SK-N-SH (cell line): ENCODE data around the gene SKIL.

ENCODE experiments used
- CTCF ChIP-seq: fragments of 200-600 bp; sonication (generic); IDR thresholded peaks from 2 replicates; pipeline ENCODE4 v1.6.1; 2017; ENCODE audit warnings: antibody characterized with exemption, mild to moderate bottlenecking, moderate library complexity
- EP300 ChIP-seq, 2 experiments: IDR thresholded peaks; 2 replicates each; pipeline versions ENCODE4 v1.4.0 to v1.6.1; 2012; ENCODE audit warnings: borderline replicate concordance in 1 of 2, low read depth in 1 of 2, low read length in 1 of 2
- EZH2phosphoT487 ChIP-seq: fragments of 200-600 bp; sonication (generic); IDR thresholded peaks from 2 replicates; pipeline ENCODE4 v1.6.1; 2017; ENCODE audit warnings: low read depth, mixed run types, mild to moderate bottlenecking, antibody characterized with exemption, moderate library complexity, borderline replicate concordance
- MAX ChIP-seq: IDR thresholded peaks from 2 replicates; pipeline ENCODE4 v1.4.0; 2012; ENCODE audit warnings: low read depth
- MXI1 ChIP-seq: IDR thresholded peaks from 2 replicates; pipeline ENCODE4 v1.6.1; 2012; ENCODE audit warnings: mild to moderate bottlenecking, low read depth, low read length, improper control_type of control experiment
- POLR2AphosphoS5 ChIP-seq: IDR thresholded peaks from 2 replicates; pipeline ENCODE4 v1.6.1; 2012; ENCODE audit warnings: low read depth, low read length
- RAD21 ChIP-seq: IDR thresholded peaks from 2 replicates; pipeline ENCODE4 v1.6.1; 2012; ENCODE audit warnings: mild to moderate bottlenecking, low read length
- RCOR1 ChIP-seq: fragments of 150-350 bp; IDR thresholded peaks from 2 replicates; pipeline ENCODE4 v1.6.1; 2017; ENCODE audit warnings: antibody characterized with exemption, low read length
- RFX5 ChIP-seq: IDR thresholded peaks from 2 replicates; pipeline ENCODE4 v1.6.1; 2012; ENCODE audit warnings: mild to moderate bottlenecking, improper control_type of control experiment, low read length
- TEAD4 ChIP-seq: IDR thresholded peaks from 2 replicates; pipeline ENCODE4 v1.4.0; 2012; ENCODE audit warnings: mild to moderate bottlenecking, borderline replicate concordance; ENCODE audit not compliant: insufficient read depth
- YY1 ChIP-seq: IDR thresholded peaks from 2 replicates; pipeline ENCODE4 v1.4.0; 2012; ENCODE audit warnings: low read depth, mild to moderate bottlenecking

DNA sequence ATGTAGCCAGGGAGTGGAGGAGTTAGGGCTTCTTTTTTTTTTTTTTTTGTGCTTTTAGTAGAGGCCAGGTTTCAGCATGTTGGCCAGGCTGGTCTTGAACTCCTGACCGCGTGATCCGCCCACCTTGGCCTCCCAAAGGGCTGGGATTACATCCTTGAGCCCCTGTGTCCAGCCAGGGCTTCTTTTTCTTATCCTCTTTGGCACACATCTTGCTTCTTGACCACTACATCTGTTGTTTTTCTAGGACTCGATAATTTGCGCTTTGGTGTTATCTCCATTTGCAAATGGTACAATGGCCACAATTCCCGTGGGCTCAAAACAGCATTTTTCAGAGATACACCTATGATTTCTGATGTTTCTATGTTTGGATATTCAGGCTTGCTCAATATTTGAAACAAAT, 4.2 kb downstream of the SKIL start:
- TF ChIP-seq RCOR1 = no peak
- no peak for TF ChIP-seq MXI1
- TF ChIP-seq RAD21 = no peak
- no peak for TF ChIP-seq YY1
- TF ChIP-seq CTCF = no peak
- no peak for TF ChIP-seq RFX5
- no peak for TF ChIP-seq TEAD4
- TF ChIP-seq MAX = no peak
- no peak for TF ChIP-seq EZH2phosphoT487
- no peak for TF ChIP-seq POLR2AphosphoS5
- no peak for TF ChIP-seq EP300 (IDR thresholded peaks at IDR 0.05; ENCODE audit: borderline replicate concordance in 1 of 2, low read depth in 1 of 2, low read length in 1 of 2)
